ENCODE measurements around the gene RNF144B. TPM values are rescaled to one million over a fixed set of nuclear protein-coding genes. Genes with fewer than 3 reads are reported as not detected.

RNF144B gene
- total RNA-seq, 4 donors from 2014 or later = 8.4 to 47.0 (median 31.9) TPM

- ATAC-seq (no peak), DNase-seq (no peak)
- H3K9me3 ChIP-seq = no peaks in the 10 kb centered on the region
- in situ Hi-C loops (cut with MboI; ENCODE audit: low sequenced_read_pairs in 4 of 4) (no loop called here), intact Hi-C loops (cut with DNase I; ENCODE audit: low total_unique reads) (no loop called here)
- no peak overlapping the region for H3K4me3 ChIP-seq
- H3K36me3 ChIP-seq = no peaks in the 10 kb centered on the region
- no peak overlapping the region for H3K27ac ChIP-seq
- TF ChIP-seq CTCF (IDR thresholded peaks at IDR 0.05 in 4 of 5, conservative IDR thresholded peaks at IDR 0.05 in 1 of 5) (no peak), POLR2A (IDR thresholded peaks at IDR 0.05) (no peak)
- H3K4me1 ChIP-seq = no peaks in the 10 kb centered on the region
- peaks cover 0 to 3% (median 0%) of the 10 kb centered on the region in 3 donors for H3K27me3 ChIP-seq
Measured at GRCh38 chr6:18514180-18514579, 127.0 kb downstream of the RNF144B start.

- TF ChIP-seq POLR2A (IDR thresholded peaks at IDR 0.05) = no peak
- TF ChIP-seq CTCF (IDR thresholded peaks at IDR 0.05 in 4 of 5, conservative IDR thresholded peaks at IDR 0.05 in 1 of 5) = no peak
- in situ Hi-C loops (cut with MboI; ENCODE audit: low sequenced_read_pairs in 4 of 4) = no loop called here
Measured at GRCh38 chr6:18515767-18516166, 128.6 kb downstream of the RNF144B start.

More at GRCh38 chr6:18515767-18516166, 128.6 kb downstream of the RNF144B start:
- intact Hi-C loops (cut with DNase I; ENCODE audit: low total_unique reads) = no loop called here
- ATAC-seq = no peak
- Histone ChIP-seq H3K27ac (no peak overlapping the region), H3K27me3 (peaks cover 0 to 3% (median 0%) of the 10 kb centered on the region in 3 donors), H3K4me3 (no peak overlapping the region), H3K36me3 (no peaks in the 10 kb centered on the region), H3K9me3 (no peaks in the 10 kb centered on the region), H3K4me1 (no peaks in the 10 kb centered on the region)
- DNase-seq = no peak

Other genes with a start within 250 kb of the RNF144B start
- 1 to 10 TPM; 5.9 to 9.5 (median 7.9) TPM for gene TPMT, start 232.3 kb upstream of the RNF144B start, total RNA-seq
- 10 to 100 TPM; 14.5 to 29.9 (median 26.0) TPM for gene KDM1B, start 231.9 kb upstream of the RNF144B start, total RNA-seq
- gene DEK, start 122.8 kb upstream of the RNF144B start, total RNA-seq = 100 to 1,000 TPM in 2 of 4 donors, 10 to 100 TPM in 2; 60.5 to 134 (median 105) TPM